NCI-H1694 (cell line): ENCODE measurements around the gene UMODL1.

Source experiments
- DNase-seq: peaks from one replicate; lab custom pipeline; 2025; lab: John Stamatoyannopoulos, UW

UMODL1 gene

DNA sequence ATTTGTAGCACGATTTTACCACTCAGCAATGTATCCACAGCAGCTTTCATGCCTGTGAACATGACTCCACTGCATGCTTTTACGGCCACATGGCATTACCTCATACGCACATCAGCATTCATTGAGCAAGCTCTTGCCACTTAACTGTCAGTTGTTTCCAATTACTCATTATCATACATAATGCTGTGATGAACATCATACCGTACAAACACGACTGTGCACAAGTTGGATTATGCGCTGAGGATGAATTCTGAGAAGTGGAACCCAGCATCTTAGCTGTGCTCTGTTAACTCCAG lies 9.6 kb downstream of the UMODL1 start:
- no peak for DNase-seq

DNA sequence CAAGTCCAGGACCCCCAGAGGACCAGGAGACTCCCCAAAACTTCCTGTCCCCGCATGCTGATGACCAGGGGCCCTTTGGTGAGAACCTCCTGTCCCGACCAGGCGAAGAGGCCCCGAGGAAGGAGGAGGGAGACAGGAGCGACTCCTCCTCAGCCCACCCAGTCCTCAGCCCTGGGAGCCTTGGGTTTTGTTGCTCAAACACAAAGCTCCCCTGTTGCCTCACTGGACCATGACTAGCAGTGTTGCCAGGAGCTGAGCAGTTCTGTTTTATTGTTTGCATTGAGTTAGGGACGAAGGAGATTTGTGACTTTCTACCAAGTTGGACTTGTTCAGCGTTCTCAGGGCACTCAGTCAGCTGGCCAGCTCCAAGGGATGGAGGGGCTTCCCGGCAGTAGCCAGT lies 10.0 kb downstream of the UMODL1 start:
- DNase-seq = no peak

- DNase-seq = no peak
These were observed 10.8 kb downstream of the UMODL1 start for GRCh38 chr21:42081931-42082381.

DNA sequence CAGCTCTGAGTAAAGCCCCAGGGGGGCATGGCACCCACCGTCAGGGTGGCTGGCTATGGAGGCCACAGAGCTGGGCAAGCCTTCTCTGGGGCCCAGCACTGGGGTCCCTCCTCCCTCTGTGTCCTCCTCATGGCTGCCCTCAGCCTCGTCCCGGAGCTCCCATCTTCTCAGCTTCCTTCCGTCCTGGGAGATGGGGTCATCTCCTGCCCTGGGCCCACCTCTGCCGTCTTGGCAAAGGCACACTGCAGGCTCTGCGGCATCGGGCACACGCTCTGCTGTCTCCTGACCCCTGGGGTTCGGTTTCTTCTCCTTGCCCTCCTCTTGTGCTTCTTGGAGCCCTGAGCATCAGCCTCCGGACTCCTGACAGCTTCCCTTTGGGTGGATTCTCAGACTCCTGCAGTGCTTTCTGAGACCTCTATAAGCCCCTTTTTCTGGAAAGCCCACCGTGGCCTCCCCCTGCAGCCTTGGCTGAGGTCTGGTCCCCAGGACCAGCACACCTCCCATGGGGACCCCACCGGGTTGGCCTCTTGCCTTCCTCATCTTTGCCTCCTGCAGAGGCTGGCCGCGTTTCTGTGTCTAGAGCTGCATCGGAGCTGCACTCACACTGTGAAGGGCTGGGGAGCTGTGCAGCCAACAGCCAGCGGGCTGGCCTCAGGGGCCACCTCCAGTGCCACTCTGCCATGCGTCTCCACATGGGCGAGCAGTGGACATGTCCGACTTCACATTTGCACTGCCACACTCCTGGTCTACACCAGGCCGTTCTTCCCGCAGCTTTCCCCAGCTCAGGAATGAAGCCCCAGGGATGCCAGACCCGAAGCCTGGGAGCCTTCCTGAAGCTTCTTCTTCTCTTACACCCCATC lies 11.6 kb downstream of the UMODL1 start:
- DNase-seq = no peak

DNA sequence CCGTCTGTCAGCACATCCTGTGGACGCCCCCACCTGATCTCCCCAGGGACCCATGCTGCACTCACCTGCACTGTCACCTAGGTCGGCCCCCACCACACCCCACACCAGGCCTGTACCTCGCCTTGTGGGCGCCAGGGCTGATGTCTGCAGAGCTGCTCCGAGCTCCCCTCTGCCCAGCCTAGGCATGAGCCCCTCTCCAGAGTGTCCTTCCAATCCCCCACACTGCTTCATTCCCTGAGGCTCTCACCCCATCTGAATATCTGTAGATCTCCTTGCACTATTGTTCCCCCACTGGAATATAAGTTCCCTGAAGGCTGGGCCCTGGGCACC lies 12.2 kb downstream of the UMODL1 start:
- no peak for DNase-seq

DNA sequence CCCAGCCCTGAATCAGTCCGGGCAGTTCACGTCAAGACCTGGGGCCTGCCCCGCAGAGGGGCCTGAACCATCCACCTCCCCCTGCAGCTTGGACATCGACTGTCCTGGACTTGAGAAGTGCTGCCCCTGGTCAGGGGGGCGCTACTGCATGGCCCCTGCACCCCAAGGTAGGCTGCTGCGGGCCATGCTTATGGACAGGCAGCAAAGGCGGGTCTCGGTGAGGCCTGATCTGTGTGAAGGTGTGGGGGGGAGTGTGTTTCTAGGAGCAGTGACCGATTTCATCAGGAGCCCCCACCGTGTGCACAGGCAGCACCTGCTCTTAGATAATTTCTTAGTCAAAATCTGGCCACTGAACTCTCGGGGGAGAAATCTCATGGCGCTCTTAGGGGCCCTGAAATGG lies 13.0 kb downstream of the UMODL1 start:
- no peak for DNase-seq

GRCh38 chr21:42085246-42086077 lies 14.3 kb downstream of the UMODL1 start:
- DNase-seq = no peak

DNA sequence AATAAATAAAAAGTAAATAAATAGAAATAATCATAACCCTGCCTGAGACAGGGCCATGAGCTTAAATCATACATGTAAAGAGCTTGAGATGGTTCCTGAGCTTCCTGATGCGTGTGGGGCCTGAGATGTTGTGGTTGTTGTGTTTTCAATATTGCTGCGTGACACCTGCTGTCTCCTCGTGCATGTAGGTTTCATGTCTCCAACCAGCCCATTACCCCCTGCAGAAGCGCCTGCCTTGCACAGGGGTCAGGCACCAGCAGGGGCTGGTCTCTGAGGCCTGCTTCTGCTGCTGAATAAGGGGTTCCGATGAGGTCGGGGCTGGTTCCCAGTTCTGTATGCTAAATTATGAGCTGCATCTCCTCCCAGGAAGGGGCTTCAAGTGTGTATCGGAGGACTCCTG lies 15.9 kb downstream of the UMODL1 start:
- DNase-seq = no peak

DNA sequence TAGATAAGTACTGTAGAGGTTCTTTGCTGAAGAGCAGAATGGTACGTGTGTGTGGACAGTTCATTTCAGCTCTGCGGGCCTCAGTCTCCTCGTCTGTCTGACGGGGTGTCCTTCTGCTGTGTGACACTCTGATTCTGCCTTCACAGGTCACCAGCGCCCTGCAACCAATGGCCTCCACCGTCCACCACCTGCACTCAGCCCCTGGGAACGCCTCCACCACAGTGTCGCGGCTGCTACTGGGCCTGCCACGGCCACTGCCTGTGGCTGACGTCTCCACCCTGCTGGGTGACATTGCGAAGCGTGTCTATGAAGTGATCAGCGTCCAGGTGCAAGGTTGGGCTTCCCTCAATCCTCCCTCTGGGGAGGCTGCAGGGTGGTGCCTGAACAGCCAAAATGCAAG lies 17.0 kb downstream of the UMODL1 start:
- no peak for DNase-seq

DNA sequence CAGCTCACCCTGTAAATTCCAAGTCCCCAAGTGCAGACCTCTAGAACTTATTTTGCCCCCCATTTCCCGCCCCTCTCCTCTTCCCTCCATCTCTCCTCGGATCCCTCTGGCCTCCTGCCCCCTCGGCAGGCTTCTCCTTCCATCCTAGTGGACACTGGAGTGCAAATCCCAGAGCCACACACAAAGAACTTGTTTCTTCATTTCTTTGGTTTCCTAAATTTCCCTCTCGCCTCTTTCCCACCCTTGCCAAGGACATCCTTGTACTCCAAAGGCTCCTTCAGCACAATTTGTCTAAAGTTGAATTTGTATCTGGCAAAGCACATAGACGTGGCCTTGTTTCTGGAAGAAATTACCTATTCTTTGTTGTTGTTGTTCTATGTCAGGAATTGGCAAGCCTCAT lies 17.5 kb downstream of the UMODL1 start:
- no peak for DNase-seq

- DNase-seq = no peak
These were observed 18.0 kb downstream of the UMODL1 start for GRCh38 chr21:42089093-42089631.

- DNase-seq = no peak
These were observed 18.7 kb downstream of the UMODL1 start for GRCh38 chr21:42089665-42090310.

DNA sequence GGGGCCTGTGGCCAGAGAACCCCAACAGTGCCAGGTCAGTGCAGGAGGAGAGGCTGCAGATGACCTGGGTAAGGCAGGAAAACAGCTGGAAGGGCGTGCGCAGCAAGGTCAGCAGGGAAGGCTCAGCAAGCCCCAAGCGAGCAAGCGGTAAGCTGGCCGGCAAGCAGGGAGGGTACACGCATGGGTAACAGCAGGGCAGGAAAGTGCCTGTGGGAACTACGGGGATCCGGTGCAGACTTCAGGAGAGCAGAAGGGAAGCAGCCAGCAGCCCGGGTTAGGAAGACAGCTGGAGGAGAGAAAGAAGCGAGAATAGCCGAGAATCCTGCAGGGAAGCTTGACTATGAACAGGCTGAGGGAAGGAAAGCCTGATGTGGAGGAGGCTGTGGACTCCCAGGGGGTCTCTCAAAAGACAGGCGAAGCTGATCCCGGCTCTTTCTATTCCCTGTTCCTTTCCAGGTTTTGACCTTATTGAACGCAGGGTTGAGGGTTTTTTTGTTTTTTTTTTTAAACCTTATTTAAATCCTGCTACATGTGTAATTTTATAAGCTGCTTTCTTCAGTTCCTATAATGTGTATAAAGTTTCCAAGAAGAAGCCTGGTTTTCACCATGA lies 20.9 kb downstream of the UMODL1 start:
- DNase-seq = no peak

- DNase-seq = no peak
These were observed 21.7 kb downstream of the UMODL1 start for GRCh38 chr21:42092771-42093170.

GRCh38 chr21:42093186-42093585 lies 22.1 kb downstream of the UMODL1 start:
- DNase-seq = no peak

DNA sequence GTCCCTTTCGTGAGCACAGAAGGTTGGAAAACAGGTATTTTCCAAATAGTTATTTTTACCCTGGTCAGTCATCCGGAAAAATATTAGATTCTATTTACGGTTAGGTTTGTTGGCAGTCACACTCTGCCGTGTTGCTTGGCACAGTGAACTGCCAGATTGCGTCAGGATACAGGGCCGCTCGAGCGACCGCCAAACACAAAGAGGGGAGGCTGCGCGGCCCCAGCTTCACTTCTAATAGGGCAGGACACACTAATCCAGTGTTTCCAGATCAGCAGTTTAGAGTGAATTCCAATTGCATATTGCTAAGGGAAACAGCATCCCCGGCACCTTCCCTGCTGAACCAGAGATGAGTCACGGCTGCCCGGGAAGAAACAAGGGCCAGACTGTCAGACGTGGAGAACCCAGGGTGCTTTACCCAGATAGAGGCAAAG lies 22.9 kb downstream of the UMODL1 start:
- peak; percentile 96 for DNase-seq

DNA sequence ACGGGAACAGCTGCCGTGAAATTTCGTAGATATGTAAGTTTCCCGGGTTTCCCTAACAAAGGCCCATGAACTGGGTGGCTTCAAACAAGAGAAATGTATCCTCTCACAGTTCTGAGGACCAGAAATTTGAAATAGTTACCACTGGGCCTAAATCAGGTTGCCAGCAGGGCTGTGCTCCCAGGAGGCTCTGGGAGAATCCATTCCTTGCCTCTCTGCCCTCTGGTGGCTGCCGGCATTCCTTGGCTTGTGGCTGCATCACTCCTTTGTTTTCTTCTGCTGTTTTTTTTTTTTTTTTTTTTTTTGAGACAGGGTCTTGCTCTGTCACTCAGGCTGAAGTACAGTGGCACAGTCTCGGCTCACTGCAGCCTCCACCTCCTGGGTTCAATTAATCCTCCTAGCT lies 23.7 kb downstream of the UMODL1 start:
- no peak for DNase-seq

GRCh38 chr21:42095581-42095980 lies 24.5 kb downstream of the UMODL1 start:
- no peak for DNase-seq

GRCh38 chr21:42096566-42096965 lies 25.4 kb downstream of the UMODL1 start:
- no peak for DNase-seq

GRCh38 chr21:42097274-42097673 lies 26.2 kb downstream of the UMODL1 start:
- no peak for DNase-seq

GRCh38 chr21:42097860-42098454 lies 26.8 kb downstream of the UMODL1 start:
- peak; percentile 20 for DNase-seq
